DMS79 (cell line): ENCODE results near the gene MYBPHL.

Source experiments
- DNase-seq: peaks from one replicate; lab custom pipeline; 2025; lab: John Stamatoyannopoulos, UW

Gene MYBPHL

GRCh38 chr1:109281680-109282496 lies 24.9 kb downstream of the MYBPHL start:
- no peak for DNase-seq

DNA sequence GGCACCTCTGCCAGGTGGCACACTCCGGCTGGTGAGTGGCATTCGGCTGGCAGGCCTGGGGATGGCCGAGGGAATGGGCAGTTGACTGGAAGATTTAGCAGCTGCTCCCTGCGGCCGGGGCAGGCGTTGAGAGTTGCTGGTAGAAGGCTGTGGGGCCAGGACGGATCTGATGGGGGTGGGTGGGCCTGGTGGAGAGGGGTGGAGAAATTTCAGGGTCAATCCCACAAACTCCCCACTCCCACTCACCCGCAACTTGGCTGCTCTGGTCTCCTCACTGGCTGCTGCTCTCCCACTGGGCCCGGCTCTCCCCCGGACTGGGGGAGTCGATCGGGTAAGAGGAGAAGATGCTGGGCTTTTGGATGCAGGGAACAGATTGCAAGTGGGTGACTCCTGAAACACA lies 25.9 kb downstream of the MYBPHL start:
- no peak for DNase-seq

DNA sequence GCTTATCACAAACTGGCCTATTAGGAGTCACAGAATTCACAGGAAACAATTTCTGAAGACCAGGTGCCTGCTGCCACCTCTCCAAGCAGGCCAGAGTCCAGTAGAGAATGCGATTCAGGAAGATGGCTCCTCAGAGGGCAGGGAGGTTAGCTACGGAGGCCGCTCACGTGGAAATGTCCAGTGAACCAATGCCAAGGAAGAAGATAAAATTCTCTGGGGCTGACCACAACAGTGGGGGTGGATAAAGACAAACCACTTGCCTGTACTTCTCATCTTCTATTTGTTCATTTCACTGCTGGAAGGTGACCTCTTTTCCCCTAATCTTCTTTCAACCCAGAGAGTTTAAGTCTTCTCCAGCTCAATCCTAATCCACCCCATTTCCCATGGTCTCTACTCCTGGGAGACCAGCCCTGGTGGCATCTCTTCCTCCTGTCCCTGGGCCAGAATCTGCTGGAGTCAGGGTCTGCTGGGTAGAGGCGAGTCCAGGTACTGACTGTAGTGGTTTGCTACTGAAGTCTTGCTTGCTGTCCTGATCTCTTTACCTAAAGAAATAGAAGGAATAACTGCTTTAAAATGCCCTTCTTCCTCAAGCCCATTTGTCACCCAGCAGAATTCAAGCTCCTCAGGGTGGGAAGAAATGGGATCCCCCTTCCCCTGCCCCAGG lies 27.1 kb downstream of the MYBPHL start:
- DNase-seq, result no peak

GRCh38 chr1:109277434-109278204 lies 29.2 kb downstream of the MYBPHL start:
- DNase-seq, result no peak

GRCh38 chr1:109275706-109276345 lies 31.0 kb downstream of the MYBPHL start:
- no peak for DNase-seq

GRCh38 chr1:109274533-109275476 lies 32.0 kb downstream of the MYBPHL start:
- DNase-seq, result peak; percentile 38

- DNase-seq, result no peak
Observed at GRCh38 chr1:109273570-109274288, 33.1 kb downstream of the MYBPHL start.

DNA sequence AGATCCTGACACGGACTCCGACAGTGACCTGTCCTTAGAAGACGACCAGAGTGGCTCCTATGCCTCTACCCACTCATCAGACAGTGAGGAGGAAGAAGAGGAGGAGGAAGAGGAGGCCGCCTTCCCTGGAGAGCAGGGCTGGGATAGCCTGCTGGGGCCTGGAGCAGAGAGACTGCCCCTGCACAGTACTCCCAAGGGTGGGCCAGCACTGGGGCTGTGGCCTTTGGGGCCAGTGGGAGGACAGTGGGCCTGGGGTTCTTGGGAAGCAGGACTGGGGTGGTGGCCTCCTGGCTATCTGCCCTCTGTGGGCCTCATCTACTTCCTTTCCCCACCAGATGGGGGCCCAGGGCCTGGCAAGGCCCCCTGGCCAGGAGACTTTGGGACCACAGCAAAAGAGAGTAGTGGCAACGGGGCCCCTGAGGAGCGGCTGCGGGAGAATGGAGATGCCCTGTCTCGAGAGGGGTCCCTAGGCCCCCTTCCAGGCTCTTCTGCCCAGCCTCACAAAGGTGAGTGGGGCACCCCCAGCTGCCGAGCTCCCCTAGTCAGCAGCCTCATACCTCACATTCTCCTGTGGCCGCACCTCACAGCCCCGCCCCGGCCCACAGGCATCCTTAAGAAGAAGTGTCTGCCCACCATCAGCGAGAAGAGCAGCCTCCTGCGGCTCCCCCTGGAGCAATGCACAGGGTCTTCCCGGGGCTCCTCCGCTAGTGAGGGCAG lies 33.8 kb downstream of the MYBPHL start:
- DNase-seq, result no peak

DNA sequence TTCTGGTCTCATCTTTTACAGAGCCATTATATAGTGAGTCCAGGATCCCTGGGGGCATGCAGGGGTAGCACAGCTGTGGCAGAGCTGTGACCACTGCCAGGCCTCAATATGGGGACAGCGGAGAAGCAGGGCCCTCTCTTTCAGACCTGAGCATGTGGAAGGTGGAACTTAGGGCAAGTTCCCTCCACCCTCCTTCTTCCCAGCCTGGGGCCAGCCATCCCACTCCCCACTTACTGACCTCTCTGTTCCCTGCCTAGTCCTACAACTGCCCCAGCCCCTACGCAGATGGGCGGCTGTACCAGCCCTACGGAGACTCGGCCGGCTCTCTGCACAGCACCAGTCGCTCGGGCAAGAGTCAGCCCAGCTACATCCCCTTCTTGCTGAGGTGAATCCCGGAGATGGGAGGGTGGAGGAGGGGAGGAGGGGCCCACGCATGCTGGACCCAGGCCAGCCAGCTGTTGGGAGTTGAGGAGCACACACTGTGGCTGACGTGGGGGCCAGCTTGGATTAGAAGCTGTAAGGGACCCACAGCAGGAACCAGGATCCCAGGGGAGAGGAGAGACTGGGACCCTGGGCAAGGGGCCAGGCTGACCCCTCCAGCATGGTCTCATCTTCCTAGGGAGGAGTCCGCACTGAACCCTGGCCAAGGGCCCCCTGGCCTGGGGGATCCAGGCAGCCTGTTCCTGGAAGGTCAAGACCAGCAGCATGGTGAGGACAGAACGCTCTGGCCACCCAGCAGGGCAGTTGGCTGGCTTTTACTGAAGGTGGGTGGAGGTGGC lies 34.6 kb downstream of the MYBPHL start:
- no peak for DNase-seq

DNA sequence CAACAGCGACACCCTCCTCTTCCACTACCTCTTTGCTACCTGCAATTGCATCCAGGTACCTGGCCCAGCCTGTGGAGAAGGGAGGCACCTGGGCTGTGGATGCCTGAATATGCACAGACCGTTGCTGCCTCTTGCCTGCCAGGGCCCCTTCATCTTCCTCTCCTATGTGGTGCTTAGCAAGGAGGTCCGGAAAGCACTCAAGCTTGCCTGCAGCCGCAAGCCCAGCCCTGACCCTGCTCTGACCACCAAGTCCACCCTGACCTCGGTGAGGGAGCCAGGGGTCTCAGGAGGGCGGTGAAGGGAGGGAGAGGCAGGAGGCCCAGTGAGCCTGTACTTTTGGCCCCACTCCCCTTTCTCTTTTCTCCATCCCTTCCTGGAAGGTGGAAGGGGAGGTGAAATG lies 35.4 kb downstream of the MYBPHL start:
- DNase-seq, result no peak

DNA sequence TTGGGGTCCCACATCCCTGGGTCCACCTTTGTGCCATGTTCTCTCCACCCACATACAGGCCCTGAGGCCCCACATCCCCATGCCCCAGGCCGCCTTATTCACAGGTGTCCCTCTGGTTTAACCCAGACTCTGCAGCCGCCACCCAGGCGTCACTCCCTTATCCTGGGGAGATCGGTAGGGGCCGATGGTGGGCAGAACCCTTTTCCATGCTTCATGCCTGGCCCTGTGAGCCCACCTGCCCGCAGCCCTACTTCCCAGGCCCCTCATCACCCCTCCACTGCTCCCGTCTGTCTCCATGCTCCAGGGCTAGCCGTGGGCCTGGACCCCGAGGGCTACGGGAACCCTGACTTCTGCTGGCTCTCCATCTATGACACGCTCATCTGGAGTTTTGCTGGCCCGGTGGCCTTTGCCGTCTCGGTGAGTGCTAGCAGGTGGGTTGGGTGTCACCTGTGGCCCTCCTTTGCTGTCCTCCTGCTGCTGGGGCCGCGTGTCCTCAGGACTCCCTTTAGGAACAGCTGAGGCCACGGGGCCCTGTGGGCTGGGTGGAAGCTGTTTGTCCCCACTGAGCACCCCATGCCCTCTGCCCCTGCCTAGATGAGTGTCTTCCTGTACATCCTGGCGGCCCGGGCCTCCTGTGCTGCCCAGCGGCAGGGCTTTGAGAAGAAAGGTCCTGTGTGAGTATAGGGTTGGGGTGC lies 36.0 kb downstream of the MYBPHL start:
- DNase-seq, result no peak

DNA sequence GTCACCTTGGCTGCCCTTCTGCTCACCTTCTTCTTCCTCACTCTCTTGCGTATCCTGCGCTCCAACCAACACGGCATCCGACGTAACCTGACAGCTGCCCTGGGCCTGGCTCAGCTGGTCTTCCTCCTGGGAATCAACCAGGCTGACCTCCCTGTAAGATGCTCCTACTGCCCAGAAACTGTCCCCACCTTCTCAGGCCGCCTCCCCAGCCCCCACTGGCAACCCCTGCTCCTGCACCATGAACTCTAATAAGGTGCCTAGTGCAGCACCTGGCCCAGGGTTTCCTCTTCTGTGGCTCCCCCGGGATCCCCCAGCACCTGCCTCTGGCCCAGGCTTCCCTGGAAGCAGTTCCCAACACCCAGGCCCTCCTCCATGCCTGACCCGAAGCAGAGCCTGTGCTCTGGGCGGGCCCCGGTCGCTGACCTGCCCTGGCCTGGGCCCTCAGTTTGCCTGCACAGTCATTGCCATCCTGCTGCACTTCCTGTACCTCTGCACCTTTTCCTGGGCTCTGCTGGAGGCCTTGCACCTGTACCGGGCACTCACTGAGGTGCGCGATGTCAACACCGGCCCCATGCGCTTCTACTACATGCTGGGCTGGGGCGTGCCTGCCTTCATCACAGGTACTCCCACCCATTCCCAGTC lies 36.7 kb downstream of the MYBPHL start:
- DNase-seq, result no peak

- no peak for DNase-seq
Observed at GRCh38 chr1:109269212-109269980, 37.4 kb downstream of the MYBPHL start.

DNA sequence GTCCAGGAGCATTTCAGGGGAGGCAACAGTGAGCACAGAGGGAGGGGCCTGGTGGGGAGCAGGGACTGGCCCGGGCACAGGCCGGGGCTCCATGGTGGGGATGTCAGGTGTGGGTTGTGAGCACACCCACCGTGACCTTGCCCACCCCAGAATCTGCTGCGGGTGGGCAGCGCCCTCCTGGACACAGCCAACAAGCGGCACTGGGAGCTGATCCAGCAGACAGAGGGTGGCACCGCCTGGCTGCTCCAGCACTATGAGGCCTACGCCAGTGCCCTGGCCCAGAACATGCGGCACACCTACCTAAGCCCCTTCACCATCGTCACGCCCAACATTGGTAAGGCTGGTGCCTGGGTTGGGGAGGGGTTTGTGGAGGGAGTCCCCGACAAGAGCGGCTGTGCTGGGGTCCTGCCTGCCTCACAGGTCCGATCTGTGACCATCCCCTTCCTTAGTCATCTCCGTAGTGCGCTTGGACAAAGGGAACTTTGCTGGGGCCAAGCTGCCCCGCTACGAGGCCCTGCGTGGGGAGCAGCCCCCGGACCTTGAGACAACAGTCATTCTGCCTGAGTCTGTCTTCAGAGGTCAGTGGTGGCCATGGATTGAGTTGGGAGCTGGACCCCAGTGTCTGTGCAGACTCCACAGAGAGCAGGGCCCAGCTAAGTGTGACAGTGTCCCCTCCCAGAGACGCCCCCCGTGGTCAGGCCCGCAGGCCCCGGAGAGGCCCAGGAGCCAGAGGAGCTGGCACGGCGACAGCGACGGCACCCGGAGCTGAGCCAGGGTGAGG lies 38.2 kb downstream of the MYBPHL start:
- no peak for DNase-seq

- no peak for DNase-seq
Observed at GRCh38 chr1:109267743-109268300, 39.0 kb downstream of the MYBPHL start.

DNA sequence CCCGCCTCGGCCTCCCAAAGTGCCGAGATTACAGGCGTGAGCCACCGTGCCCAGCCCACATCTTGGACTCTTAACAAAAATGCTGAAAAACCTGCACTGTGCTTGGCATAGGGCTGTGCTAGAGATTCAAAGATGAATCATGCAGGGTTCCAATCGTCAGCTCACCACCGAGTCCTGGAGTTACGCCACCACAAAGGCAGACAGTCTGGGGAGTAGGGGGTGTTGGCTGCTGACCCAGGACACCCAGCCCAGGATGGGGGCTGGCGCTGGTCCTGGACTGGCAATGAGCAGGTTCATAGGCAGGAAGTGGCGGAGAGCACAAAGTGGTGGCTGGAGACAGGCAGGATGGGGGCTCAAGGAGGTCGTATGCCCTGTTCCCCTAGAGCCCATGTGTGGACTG lies 39.8 kb downstream of the MYBPHL start:
- no peak for DNase-seq
